Endodermal cell (in vitro differentiated cells): ENCODE measurements around the gene ABHD10. TPM values are rescaled to one million over a fixed set of nuclear protein-coding genes. Genes with fewer than 3 reads are reported as not detected.

Experiments
- DNase-seq: peaks from one replicate; pipeline ENCODE4 v3.0.0-alpha.2; 2017
- H3K27ac ChIP-seq: 2 replicates; pipeline ENCODE4 v1.5.1; 2013; ENCODE audit warnings: mild to moderate bottlenecking, low read depth, low read length, moderate library complexity
- H3K27me3 ChIP-seq: 2 replicates; pipeline ENCODE4 v1.6.1; 2013; ENCODE audit warnings: mild to moderate bottlenecking, low read length, moderate library complexity; ENCODE audit not compliant: insufficient read depth, control insufficient read depth, poor library complexity, severe bottlenecking
- H3K36me3 ChIP-seq: 2 replicates; pipeline ENCODE4 v1.7.0; 2013; ENCODE audit warnings: mild to moderate bottlenecking, low read length, moderate library complexity; ENCODE audit not compliant: control insufficient read depth, insufficient read depth
- H3K4me1 ChIP-seq: one replicate; pipeline ENCODE4 v1.7.0; 2013; ENCODE audit warnings: low read length; ENCODE audit not compliant: control insufficient read depth, insufficient read depth
- H3K4me3 ChIP-seq: 2 replicates; pipeline ENCODE4 v1.5.1; 2013; ENCODE audit warnings: mild to moderate bottlenecking, low read length, moderate library complexity
- H3K9ac ChIP-seq: 2 replicates; pipeline ENCODE4 v1.6.1; 2013; ENCODE audit warnings: mild to moderate bottlenecking, low read length, moderate library complexity; ENCODE audit not compliant: poor library complexity, severe bottlenecking; ENCODE audit errors: extremely low read depth
- H3K9me3 ChIP-seq: 2 replicates; pipeline ENCODE4 v1.6.1; 2013; ENCODE audit warnings: mild to moderate bottlenecking, low read length, moderate library complexity; ENCODE audit not compliant: control insufficient read depth
- H3K27ac Mint-ChIP-seq: 2 replicates; pipeline ENCODE4 v1.8.0; 2020; ENCODE audit warnings: mixed read lengths
- H3K27me3 Mint-ChIP-seq: 2 replicates; pipeline ENCODE4 v1.8.0; 2021; ENCODE audit warnings: mild to moderate bottlenecking, mixed read lengths; ENCODE audit not compliant: insufficient read depth
- H3K36me3 Mint-ChIP-seq: 2 replicates; pipeline ENCODE4 v1.8.0; 2020; ENCODE audit warnings: low read depth, mixed read lengths
- H3K4me1 Mint-ChIP-seq: 2 replicates; pipeline ENCODE4 v1.8.0; 2020; ENCODE audit warnings: mixed read lengths
- H3K4me3 Mint-ChIP-seq: 2 replicates; pipeline ENCODE4 v1.8.0; 2020; ENCODE audit warnings: mild to moderate bottlenecking, moderate library complexity, mixed read lengths
- H3K9me3 Mint-ChIP-seq: 2 replicates; pipeline ENCODE4 v1.8.0; 2020; ENCODE audit warnings: mild to moderate bottlenecking, mixed read lengths
- WGBS, 2 experiments: methylation state at CpG; one replicate each; pipeline versions ENCODE4 v1.1.5 to v1.1.7; 2013; ENCODE audit warnings: missing lambda C conversion rate in 2 of 2, mixed read lengths in 1 of 2; ENCODE audit not compliant: insufficient coverage in 1 of 2, insufficient read length in 1 of 2; 5-methylcytosine and 5-hydroxymethylcytosine counted together
- total RNA-seq, 2 donors: library from RNA; stranded (reverse); fragmentation: NEBNext Ultra II Directional in 1 of 2; extraction: Animal tissue kit (Norgen Biotek cat#: 25700) in 1 of 2; gene quantifications; 2 replicates in 1 of 2; 3 replicates in 1 of 2; pipeline ENCODE4 v1.2.1, GENCODE V29; 2021
- TF ChIP-seq, protein P1 (sequence below): fragments of 200-600 bp; sonication (generic); conservative IDR thresholded peaks from 2 replicates; pipeline ENCODE4 v1.5.0; 2021; ENCODE audit warnings: antibody characterized with exemption, mild to moderate bottlenecking

The ABHD10 gene
- total RNA-seq, 2 donors from 2014 or later = 27.9 to 38.1 TPM

DNA sequence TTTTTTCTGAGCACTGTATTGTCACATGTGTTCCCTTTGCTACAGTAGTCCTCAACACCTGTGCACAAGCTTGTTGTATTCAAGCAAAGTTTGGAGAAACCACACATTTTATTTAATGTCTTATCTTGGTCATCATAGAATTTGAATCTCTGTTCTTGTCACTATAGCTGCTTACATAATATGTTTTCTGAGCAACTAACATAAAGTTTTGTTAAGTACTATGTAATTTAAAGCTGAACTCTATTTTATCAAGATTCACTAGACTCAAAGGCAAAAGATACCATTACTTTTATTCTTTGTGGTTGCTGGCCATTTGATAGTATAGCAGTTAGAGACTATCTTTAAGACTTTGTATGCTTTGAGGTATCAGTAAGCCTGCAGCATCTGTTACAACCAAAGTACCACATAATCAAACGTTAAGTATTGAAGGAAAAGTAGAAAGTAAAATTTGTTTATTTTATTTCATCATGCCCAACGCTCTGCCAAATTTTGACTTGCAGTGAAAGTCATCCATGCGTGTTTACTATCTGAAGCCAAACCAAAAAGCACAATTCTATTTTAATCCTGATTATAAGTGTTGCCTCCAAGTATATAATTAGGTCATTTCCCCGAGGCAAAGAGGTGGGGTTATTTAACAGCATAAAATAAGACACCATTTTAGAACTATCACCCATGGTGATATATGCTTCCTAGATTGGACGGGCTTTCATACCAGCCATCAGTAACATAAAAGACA lies 10.3 kb upstream of the ABHD10 start:
- Histone ChIP-seq H3K4me1 (no peaks in the 10 kb centered on the region), H3K4me3 (no peak overlapping the region), H3K27me3 (no peaks in the 10 kb centered on the region), H3K27ac (no peak overlapping the region), H3K36me3 (peaks cover 63% of the 10 kb centered on the region), H3K9ac (no peak overlapping the region), H3K9me3 (no peaks in the 10 kb centered on the region)
- H3K9me3 Mint-ChIP-seq = no peaks in the 10 kb centered on the region
- peaks cover 2% of the 10 kb centered on the region for H3K4me1 Mint-ChIP-seq
- H3K27ac Mint-ChIP-seq = no peak overlapping the region
- H3K27me3 Mint-ChIP-seq = no peaks in the 10 kb centered on the region
- H3K36me3 Mint-ChIP-seq = peaks cover 37% of the 10 kb centered on the region
- DNase-seq = no peak
- WGBS, 2 experiments = 89 to 98% methylated on average over 1 to 4 of the region's 5 CpGs
- no peak overlapping the region for H3K4me3 Mint-ChIP-seq
- TF ChIP-seq, protein P1, sequence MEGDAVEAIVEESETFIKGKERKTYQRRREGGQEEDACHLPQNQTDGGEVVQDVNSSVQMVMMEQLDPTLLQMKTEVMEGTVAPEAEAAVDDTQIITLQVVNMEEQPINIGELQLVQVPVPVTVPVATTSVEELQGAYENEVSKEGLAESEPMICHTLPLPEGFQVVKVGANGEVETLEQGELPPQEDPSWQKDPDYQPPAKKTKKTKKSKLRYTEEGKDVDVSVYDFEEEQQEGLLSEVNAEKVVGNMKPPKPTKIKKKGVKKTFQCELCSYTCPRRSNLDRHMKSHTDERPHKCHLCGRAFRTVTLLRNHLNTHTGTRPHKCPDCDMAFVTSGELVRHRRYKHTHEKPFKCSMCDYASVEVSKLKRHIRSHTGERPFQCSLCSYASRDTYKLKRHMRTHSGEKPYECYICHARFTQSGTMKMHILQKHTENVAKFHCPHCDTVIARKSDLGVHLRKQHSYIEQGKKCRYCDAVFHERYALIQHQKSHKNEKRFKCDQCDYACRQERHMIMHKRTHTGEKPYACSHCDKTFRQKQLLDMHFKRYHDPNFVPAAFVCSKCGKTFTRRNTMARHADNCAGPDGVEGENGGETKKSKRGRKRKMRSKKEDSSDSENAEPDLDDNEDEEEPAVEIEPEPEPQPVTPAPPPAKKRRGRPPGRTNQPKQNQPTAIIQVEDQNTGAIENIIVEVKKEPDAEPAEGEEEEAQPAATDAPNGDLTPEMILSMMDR = no peak

DNA sequence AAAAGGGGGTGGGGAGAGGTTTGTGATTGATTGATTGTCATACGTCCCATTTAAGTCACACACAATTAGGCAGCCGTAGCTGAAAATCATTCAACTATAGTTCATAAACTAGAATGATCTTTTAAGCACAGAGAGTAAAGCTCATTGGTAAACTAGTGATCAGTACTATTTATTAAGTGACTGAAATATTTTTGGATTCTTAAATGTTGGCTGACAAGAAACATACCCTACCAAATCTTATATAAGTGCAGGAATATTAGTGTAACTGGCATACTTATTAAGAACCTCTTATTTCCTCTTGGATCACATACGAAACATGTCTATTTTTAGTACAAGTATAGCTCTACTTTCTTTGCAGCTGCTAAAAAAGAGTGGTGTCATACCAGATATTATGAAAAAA lies 8.4 kb upstream of the ABHD10 start:
- Mint-ChIP-seq H3K9me3 (no peaks in the 10 kb centered on the region), H3K27ac (no peak overlapping the region), H3K36me3 (peaks cover 41% of the 10 kb centered on the region), H3K4me1 (peaks cover 2% of the 10 kb centered on the region), H3K27me3 (no peaks in the 10 kb centered on the region), H3K4me3 (no peak overlapping the region)
- TF ChIP-seq, protein P1 = no peak
- H3K27ac ChIP-seq = no peak overlapping the region
- no peaks in the 10 kb centered on the region for H3K9me3 ChIP-seq
- H3K4me3 ChIP-seq = no peak overlapping the region
- WGBS, 2 experiments = 93% methylated on average over 1 of the region's 3 CpGs; no CpG with 5 or more reads in 1 of the 2 experiments
- H3K27me3 ChIP-seq = no peaks in the 10 kb centered on the region
- H3K4me1 ChIP-seq = no peaks in the 10 kb centered on the region
- peaks cover 67% of the 10 kb centered on the region for H3K36me3 ChIP-seq
- no peak overlapping the region for H3K9ac ChIP-seq
- DNase-seq = no peak

DNA sequence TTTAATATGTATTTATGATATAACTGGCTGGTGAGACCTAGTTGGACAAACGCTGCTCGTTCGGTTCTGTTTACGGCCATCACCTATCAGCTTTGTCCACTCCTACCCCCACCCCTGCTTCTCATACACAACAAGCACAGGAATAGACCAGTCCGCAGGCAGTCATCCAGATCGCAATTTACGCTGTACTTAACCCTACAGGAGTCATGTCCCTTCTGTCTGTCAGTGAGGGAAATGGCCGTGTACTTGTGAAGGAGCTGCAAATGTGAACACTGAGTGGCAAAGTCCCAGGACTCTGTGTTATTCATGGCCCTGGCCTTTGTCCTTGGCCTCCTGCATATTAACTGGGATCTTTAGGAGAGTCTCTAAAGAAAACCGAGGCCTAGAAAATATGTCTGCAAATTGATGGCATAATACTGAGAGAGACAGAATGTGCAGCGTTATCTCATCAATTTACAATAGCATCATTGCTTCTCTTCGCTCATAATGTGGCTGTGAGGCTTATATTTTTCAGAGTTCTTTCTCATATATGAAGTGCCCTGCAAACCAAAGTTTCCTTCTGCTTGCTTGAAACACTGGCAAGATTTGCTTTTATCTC lies 7.2 kb upstream of the ABHD10 start:
- peaks cover 41% of the 10 kb centered on the region for H3K36me3 Mint-ChIP-seq
- TF ChIP-seq, protein P1 = no peak
- H3K4me3 ChIP-seq = no peak overlapping the region
- peaks cover 56% of the 10 kb centered on the region for H3K36me3 ChIP-seq
- H3K4me3 Mint-ChIP-seq = no peak overlapping the region
- H3K4me1 Mint-ChIP-seq = peaks cover 2% of the 10 kb centered on the region
- no peaks in the 10 kb centered on the region for H3K4me1 ChIP-seq
- WGBS, 2 experiments = 85 to 89% methylated on average over 7 to 11 of the region's 11 CpGs
- no peaks in the 10 kb centered on the region for H3K27me3 ChIP-seq
- no peak overlapping the region for H3K9ac ChIP-seq
- no peak for DNase-seq
- H3K27ac ChIP-seq = no peak overlapping the region
- no peak overlapping the region for H3K27ac Mint-ChIP-seq
- no peaks in the 10 kb centered on the region for H3K27me3 Mint-ChIP-seq
- no peaks in the 10 kb centered on the region for H3K9me3 ChIP-seq
- no peaks in the 10 kb centered on the region for H3K9me3 Mint-ChIP-seq
